HG02763 (cell line): ENCODE measurements around the gene TEX29.

Experiments used
- ATAC-seq: cut with Tn5 transposase; IDR thresholded peaks from one replicate; pipeline ENCODE4 v1.9.1; 2021; ENCODE audit warnings: mild to moderate bottlenecking, moderate library complexity; ENCODE audit not compliant: unreplicated experiment

The TEX29 gene

GRCh38 chr13:111338841-111339240 lies 18.4 kb downstream of the TEX29 start:
- no peak for ATAC-seq

DNA sequence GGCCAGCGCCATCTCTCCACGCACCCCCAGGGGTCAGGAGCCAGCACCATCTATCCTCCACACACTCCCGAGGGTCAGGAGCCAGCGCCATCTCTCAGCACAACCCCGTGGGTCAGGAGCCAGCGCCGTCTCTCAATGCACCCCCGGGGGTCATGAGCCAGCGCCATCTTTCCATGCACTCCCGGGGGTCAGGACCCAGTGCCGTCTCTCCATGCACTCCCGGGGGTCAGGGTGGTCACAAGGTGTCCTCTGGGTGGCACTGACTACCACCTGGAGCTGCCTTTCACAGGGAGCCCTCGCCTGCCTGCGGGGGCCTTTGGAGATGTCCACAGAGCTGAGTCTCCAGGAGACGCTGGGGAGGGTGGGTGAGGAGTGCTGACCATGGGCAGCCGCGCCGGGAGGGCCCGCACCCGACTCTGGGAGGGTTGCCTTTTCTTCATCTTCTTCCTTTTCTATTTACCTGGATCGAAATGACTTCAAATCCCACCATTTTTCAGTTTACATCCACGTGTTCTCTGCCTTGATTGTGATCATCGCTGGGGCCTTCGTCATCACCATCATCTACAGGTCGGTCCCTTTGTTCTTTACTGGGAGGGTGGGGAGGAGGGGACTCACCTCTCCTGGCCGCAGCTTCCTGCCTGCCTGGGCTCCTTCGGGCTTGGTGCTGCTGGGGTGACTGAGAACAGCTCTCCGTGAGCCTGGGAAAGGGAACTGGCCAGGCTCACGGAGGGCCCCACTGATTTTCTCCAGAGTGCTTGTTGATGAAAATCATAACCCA lies 19.1 kb downstream of the TEX29 start:
- ATAC-seq: no peak

DNA sequence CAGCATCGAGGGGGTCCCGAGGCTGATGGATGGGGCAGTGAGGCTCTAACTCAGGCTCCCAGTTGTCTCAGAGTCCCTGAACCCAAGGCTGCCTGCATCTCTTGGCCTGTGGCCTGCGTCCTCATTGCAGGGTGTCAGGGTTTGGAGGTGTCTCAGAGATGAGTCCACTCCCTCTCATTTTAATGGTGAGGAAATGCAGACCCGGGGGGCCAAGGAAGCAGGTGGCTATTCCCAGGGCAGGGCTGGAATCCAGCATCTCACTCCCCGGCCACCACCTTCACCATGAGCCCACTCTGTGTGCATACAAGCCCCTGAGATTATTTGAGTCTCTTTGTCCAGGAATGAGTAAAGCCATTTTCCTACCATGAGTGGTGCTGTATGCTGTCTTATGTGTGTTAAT lies 21.4 kb downstream of the TEX29 start:
- ATAC-seq: no peak

- ATAC-seq: no peak
Measured at GRCh38 chr13:111342721-111343120, 22.3 kb downstream of the TEX29 start.

DNA sequence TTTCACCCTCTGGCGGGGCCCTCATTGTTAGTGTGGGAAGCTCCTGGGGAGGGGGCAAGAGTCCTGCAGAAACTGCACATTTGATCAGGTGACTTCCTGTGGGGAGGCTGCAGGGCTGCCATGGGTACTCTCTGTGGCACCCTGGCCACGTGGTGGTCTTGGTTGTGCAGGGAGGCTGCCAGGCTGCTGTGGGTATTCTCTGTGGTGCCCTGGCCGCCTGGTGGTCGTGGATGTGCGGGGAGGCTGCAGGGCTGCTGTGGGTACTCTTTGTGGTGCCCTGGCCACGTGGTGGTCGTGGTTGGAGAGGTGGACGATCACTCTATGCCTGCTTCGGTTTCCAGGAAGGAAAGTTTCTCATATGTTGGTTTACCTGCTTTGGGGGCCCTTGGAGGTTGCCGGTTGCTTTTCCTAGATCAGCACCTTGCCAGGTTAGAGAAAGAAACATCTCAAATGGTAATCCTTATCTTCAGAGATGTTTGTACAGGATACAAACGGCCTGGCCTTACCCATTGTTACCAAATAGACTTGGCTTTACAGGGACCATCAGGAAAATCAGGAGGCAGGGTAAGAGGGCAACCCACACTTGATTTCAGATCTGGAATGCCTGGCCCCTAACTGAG lies 22.9 kb downstream of the TEX29 start:
- ATAC-seq: no peak

GRCh38 chr13:111344471-111345191 lies 24.2 kb downstream of the TEX29 start:
- no peak for ATAC-seq

DNA sequence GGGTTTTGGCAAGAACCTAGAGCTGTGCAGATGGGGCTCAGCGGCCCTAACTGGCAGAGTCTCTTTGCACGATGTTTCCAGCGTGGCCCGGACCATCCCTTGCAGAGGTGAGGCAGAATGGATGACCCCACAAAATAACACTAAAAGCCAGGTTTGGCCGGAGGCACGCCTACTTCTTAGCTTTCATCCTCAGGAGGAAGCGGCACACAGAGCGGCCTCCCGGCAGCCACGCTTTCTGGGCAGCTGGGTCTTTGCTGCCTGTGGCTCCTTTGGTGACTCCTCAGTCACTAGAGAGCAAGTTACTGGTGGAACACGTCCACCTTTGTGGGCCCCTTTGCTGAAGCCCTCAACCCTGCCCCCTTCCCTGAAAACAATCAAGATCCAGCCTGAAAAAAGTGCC lies 25.2 kb downstream of the TEX29 start:
- no peak for ATAC-seq

DNA sequence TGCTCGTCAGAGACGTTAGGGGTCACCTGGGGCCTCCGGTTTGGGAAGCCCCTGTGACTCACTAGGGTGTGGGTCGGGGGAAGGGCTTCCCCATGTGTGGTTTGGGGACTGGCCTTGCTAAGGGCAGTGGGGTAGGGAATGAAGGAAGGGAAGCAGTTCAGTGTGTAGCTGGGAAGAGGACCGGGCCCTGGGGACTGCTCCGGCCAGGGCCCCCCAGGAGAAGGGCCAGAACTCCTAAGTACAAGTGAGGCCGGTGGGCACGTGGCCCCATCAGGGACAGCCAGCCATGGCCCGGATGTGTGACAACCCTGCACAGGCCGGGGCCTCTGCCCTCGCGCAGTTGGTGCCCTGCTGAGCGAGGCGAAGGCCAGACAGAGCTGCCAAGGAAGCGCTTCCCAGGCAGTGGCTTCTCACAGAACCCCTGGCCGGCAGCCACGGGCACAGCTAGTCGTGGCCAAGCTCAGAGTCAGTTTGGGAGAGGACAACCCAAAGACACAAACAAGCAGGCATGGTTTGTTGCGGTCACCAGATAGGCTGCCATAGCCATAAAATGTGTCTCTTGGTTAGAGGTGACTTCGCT lies 25.7 kb downstream of the TEX29 start:
- no peak for ATAC-seq

DNA sequence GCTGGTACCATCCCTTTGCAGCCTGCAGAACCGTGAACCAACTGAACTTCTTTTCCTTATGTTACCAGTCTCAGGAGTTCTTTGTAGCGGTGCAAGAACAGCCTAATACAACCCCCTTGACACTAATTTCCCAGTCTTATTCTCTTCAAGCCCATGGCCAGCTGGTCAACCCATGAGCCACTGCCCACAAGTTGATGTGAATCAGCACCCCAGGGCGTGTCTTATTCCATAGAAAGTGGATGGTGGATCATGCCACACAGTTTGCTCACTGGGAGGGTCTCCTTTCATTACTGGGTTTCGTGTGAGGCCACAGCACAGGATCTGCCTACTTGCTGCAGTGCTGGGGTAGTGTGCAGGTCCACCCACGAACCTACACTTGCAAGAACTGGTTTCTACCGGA lies 27.0 kb downstream of the TEX29 start:
- ATAC-seq: no peak

- no peak for ATAC-seq
Measured at GRCh38 chr13:111353508-111353907, 33.1 kb downstream of the TEX29 start.

DNA sequence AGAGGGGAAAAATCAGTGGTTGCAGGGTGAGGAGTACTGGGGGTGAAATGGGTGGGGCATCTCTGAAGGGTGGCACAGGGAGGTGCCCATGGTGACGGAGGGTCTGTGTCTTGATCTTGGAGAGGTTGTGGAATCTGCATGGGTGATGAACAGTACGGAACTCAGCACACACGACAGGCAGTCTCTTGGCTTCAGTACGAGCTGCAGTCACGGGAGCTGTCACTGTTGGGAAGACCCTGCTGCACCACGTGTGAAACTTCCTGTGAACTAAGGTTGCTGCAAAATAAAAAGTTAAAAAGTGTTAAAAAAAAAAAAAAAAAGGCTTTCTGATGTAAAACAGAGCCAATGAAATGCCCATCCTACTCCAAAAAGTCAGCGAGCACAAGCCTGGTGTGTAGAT lies 34.3 kb downstream of the TEX29 start:
- ATAC-seq: no peak

GRCh38 chr13:111356795-111357194 lies 36.4 kb downstream of the TEX29 start:
- no peak for ATAC-seq

GRCh38 chr13:111359237-111359915 lies 38.9 kb downstream of the TEX29 start:
- ATAC-seq: no peak

GRCh38 chr13:111359930-111360329 lies 39.5 kb downstream of the TEX29 start:
- no peak for ATAC-seq

- no peak for ATAC-seq
Measured at GRCh38 chr13:111360452-111360851, 40.0 kb downstream of the TEX29 start.

DNA sequence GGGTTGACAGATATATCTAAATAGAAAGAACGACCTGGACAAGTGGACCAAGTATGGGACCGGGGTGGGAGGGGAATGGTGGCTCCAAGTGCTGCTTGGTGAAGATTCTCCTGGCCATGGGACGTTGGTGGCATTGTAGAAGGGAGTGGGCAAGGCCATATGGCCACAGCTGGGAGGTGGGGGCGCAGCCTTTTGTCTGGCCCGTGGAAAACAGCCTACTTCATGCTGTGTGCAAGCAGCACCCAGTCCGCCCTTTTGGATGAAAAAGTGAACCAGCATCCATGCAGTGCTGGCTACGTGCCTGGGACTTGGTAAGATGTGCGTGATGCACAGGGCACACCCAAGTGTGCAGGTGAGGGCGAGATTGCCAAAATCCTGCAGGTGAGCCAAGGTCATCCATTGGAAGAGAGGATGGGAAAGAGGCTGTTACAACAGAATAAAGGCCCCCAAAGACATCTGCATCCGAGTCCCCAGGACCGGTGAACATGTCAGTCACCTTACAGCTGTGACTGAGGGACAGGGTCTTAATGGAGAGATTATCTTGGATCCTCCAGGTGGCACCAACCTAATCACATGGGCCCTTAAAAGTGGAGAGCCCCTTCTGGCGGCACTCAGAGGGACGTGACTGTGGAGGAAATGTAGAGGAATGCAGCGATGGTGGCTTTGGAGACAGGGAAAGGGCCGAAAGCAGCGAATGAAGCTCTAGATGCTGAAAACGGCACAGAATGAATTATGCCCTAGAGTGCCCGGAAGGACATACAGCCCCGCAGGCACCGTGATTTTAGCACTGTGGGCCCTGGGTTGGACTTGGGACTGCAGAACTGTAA lies 40.8 kb downstream of the TEX29 start:
- no peak for ATAC-seq

DNA sequence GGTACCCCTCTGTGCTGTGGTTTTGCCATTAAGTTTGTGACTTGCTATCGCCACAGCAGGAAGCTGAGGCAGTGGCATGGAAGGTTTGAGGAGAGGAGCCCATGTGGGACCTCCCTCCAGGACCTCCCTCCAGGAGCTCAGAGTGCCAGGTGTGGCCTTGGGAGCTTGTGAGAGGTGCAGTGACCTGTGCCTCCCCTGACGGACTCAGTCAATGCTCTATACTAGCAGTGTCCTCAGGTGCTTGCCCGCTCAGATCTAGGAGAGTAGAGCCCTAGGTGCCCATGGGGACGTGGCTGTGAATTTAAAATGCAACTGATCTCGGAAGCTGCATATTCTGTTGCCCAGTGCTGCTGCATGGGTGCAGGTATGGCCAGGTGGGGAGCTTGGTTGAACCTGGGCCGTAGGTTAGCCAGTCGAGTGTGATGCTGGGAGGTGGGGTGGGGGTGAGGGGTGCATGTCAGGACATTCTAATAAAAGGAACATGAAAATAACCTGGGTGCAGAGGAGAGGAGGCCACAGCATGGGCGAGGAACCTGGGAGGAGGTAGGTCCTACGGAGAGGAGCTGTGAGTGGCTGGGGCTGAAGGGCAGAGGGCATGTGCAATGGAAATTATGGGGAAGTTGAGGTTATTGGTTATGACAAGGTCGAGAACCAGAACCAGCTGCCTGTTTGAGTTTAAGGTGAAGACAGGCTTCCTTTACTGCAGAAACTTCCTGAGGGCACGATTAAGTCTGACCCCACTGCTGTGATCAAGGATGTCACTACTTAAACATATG lies 41.6 kb downstream of the TEX29 start:
- ATAC-seq: no peak

- no peak for ATAC-seq
Measured at GRCh38 chr13:111363121-111363520, 42.7 kb downstream of the TEX29 start.

- no peak for ATAC-seq
Measured at GRCh38 chr13:111363591-111363990, 43.1 kb downstream of the TEX29 start.
